Large intestine (tissue), 3 donors: ENCODE results near the gene TRIM42. TPM values are rescaled to one million over a fixed set of nuclear protein-coding genes. Genes with fewer than 3 reads are reported as not detected.

Experiments used
- DNase-seq, 2 donors: peaks; one replicate each; pipeline versions ENCODE4 v3.0.0 to v3.0.0-alpha.2; 2013
- H3K27ac ChIP-seq: one replicate; pipeline ENCODE4 v1.5.1; 2013; ENCODE audit warnings: low read length
- H3K27me3 ChIP-seq: 2 replicates; pipeline ENCODE4 v1.6.1; 2013; ENCODE audit warnings: low read length; ENCODE audit not compliant: control insufficient read depth, insufficient read depth
- H3K36me3 ChIP-seq: 2 replicates; pipeline ENCODE4 v1.6.1; 2013; ENCODE audit warnings: low read length; ENCODE audit not compliant: control insufficient read depth, insufficient read depth
- H3K4me1 ChIP-seq: one replicate; pipeline ENCODE4 v1.6.1; 2013; ENCODE audit warnings: low read length; ENCODE audit not compliant: control insufficient read depth, insufficient read depth
- H3K4me3 ChIP-seq: one replicate; pipeline ENCODE4 v1.5.1; 2013; ENCODE audit warnings: low read length
- H3K9me3 ChIP-seq: one replicate; pipeline ENCODE4 v1.6.1; 2013; ENCODE audit warnings: mild to moderate bottlenecking, low read depth, low read length, moderate library complexity; ENCODE audit not compliant: control insufficient read depth
- WGBS: methylation state at CpG from one replicate; pipeline ENCODE4 v1.1.5; 2013; ENCODE audit warnings: low lambda C conversion rate; ENCODE audit not compliant: insufficient coverage; 5-methylcytosine and 5-hydroxymethylcytosine counted together
- polyA plus RNA-seq: library from polyadenylated mRNA; unstranded; fragments of 120-200 nt; gene quantifications from one replicate; pipeline ENCODE4 v1.2.1, GENCODE V29; 2013

TRIM42 gene
- polyA plus RNA-seq, 1 donor, result not detected

DNA sequence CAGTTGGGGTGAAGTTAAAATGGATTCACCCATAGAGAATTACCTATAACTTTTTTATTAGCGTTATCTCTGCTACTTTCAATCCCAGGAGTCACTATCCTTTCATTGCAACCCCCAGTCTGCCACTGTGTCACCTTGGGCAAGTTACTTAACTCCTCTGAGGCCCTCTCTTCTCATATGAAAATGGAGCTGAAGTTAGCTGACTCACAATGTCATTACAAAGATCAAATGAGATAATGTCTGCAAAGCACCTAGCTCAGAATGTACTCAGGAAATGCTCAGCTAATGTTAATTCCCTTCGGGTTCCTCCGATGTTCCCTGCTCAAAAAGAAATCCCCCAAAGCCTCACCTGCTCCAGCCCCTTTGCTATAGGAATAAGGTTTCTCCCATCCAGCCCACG is 50.0 kb downstream of the TRIM42 start:
- 80% methylated on average over 1 of the region's 4 CpGs for WGBS
- H3K4me1 ChIP-seq, result no peaks in the 10 kb centered on the region
- no peak overlapping the region for H3K27ac ChIP-seq
- no peak overlapping the region for H3K4me3 ChIP-seq
- DNase-seq, result no peak
- no peaks in the 10 kb centered on the region for H3K36me3 ChIP-seq
- no peaks in the 10 kb centered on the region for H3K9me3 ChIP-seq
- no peaks in the 10 kb centered on the region for H3K27me3 ChIP-seq

DNA sequence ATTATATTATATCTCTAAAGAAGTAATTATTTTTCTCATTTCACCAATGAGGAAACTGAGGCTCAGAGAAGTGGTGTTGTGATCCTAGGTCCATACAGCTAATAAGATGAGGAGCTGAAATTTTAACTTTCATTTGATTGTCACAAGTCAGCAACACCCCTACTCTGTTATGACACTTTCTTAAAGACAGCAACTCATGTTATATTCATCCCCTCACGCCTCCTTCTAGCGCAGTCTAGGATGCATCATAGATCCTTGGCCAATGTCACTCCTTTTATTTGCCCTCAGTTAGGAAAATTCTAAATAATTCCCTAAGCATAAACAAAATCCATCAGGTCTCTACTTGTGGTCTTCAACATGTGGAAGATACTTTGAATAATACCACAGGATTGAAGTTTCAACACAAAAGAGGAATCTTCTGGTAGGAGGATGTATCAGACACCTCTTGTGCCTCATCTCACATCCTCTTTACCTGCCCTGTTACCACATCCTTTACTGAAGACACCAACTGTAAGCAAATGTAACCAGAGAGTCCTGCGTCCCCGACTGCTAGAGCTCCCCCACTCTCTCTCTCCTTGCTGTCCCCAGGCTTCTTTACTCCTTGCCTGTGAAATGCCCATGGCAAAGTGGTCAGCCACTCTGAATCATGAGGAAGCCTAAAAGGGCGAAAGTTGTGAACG is 53.7 kb downstream of the TRIM42 start:
- Histone ChIP-seq H3K4me1 (no peaks in the 10 kb centered on the region), H3K4me3 (no peak overlapping the region), H3K27me3 (no peaks in the 10 kb centered on the region), H3K36me3 (no peaks in the 10 kb centered on the region), H3K27ac (no peak overlapping the region), H3K9me3 (no peaks in the 10 kb centered on the region)
- 90% methylated on average over 2 of the region's 6 CpGs for WGBS
- no peak for DNase-seq

- H3K9me3 ChIP-seq, result no peaks in the 10 kb centered on the region
- H3K4me1 ChIP-seq, result no peaks in the 10 kb centered on the region
- peaks cover 2% of the 10 kb centered on the region for H3K27me3 ChIP-seq
- no peak for DNase-seq
- no peak overlapping the region for H3K4me3 ChIP-seq
- no peaks in the 10 kb centered on the region for H3K36me3 ChIP-seq
- 100% methylated on average over 1 of the region's 3 CpGs for WGBS
- H3K27ac ChIP-seq, result no peak overlapping the region
These were observed 55.8 kb downstream of the TRIM42 start for GRCh38 chr3:140733623-140734022.

GRCh38 chr3:140736863-140737460 is 59.1 kb downstream of the TRIM42 start:
- Histone ChIP-seq H3K4me1 (no peaks in the 10 kb centered on the region), H3K27me3 (peaks cover 2% of the 10 kb centered on the region), H3K4me3 (no peak overlapping the region), H3K9me3 (no peaks in the 10 kb centered on the region), H3K36me3 (no peaks in the 10 kb centered on the region), H3K27ac (no peak overlapping the region)
- peak in 1 of 2 donors; percentile 14 for DNase-seq
- no CpG with 5 or more reads among the region's 5 CpGs for WGBS

GRCh38 chr3:140742116-140742515 is 64.3 kb downstream of the TRIM42 start:
- no peaks in the 10 kb centered on the region for H3K36me3 ChIP-seq
- H3K9me3 ChIP-seq, result peaks cover 3% of the 10 kb centered on the region
- H3K27me3 ChIP-seq, result peaks cover 2% of the 10 kb centered on the region
- H3K27ac ChIP-seq, result no peak overlapping the region
- no peaks in the 10 kb centered on the region for H3K4me1 ChIP-seq
- H3K4me3 ChIP-seq, result no peak overlapping the region
- no CpG with 5 or more reads among the region's 2 CpGs for WGBS
- no peak for DNase-seq

GRCh38 chr3:140748171-140748570 is 70.3 kb downstream of the TRIM42 start:
- Histone ChIP-seq H3K36me3 (no peaks in the 10 kb centered on the region), H3K4me3 (no peak overlapping the region), H3K27ac (no peak overlapping the region), H3K9me3 (peaks cover 3% of the 10 kb centered on the region), H3K4me1 (no peaks in the 10 kb centered on the region), H3K27me3 (no peaks in the 10 kb centered on the region)
- DNase-seq, result no peak
- no CpG with 5 or more reads among the region's 3 CpGs for WGBS

- no peaks in the 10 kb centered on the region for H3K4me1 ChIP-seq
- WGBS, result no CpG with 5 or more reads among the region's 1 CpG
- no peak for DNase-seq
- H3K27me3 ChIP-seq, result no peaks in the 10 kb centered on the region
- peaks cover 3% of the 10 kb centered on the region for H3K9me3 ChIP-seq
- no peak overlapping the region for H3K4me3 ChIP-seq
- no peak overlapping the region for H3K27ac ChIP-seq
- H3K36me3 ChIP-seq, result no peaks in the 10 kb centered on the region
These were observed 71.0 kb downstream of the TRIM42 start for GRCh38 chr3:140748903-140749302.
